Measurements from ENCODE around the gene C22orf42.
"Not testable (repeated sequence)": the region's sequence is repeated elsewhere in the genome, so short reads cannot be mapped to it uniquely, and the experiment has no call there.

C22orf42 gene

DNA sequence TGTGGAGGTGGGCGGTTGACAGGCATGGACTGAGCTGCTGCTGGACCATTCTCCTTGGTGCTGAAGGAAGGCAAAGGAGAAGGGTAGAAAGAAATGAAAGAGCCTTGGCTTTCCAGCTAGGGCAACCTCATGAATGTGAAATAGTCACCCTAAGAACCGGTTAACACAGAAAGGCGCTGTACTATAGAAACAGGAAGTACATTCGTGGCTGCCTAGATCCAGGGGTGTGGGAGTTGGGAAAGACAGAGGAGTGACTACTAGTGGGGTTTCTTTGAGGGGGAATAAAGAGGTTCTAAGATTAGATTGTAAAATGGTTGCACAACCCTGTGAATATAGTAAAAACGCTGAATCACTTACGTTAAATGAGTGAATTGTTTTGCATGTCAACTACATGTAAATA is 7.5 kb downstream of the C22orf42 start:
- Histone ChIP-seq H3K4me1 (peaks cover 0 to 47% (median 21%) of the 10 kb centered on the region in 10 experiments; a peak in 13 of 20 replicates), H3K4me2 (peak overlapping the region in 7 of 11 experiments; percentile 38 to 81 (median 72); a peak in 13 of 22 replicates), H3K27ac (peak overlapping the region in 6 of 11 experiments; percentile 13 to 77 (median 65); a peak in 13 of 22 replicates), H3K9me3 (replicated peaks in 1 of 11) (peaks cover 9 to 25% (median 10%) of the 10 kb centered on the region in 11 experiments), H3K9ac (peak overlapping the region in 2 of 11 experiments; percentile 46 to 62; a peak in 4 of 22 replicates)
- H3K4me3 ChIP-seq, H3K36me3 ChIP-seq, H4K20me1 ChIP-seq, H3K27me3 ChIP-seq: not testable (repeated sequence)
- TF ChIP-seq Cebpa-rat (IDR thresholded peaks at IDR 0.05) = peak in 2 of 11 experiments; percentile 31 to 42; a peak in 2 of 22 replicates

DNA sequence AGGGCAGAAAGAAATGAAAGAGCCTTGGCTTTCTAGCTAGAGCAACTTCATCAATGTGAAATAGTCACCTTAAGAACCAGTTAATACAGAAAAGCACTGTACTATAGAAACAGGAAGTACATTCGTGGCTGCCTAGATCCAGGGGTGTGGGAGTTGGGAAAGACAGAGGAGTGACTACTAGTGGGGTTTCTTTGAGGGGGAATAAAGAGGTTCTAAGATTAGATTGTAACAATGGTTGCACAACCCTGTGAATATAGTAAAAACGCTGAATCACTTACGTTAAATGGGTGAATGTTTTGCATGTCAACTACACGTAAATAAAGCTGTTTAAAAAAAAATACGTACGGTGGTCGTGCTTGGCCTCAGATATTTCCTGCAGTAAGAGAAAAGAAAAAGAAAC is 8.5 kb downstream of the C22orf42 start:
- H3K4me1 ChIP-seq = peaks cover 0 to 47% (median 21%) of the 10 kb centered on the region in 10 experiments; a peak in 13 of 20 replicates
- not testable (repeated sequence) for H3K36me3 ChIP-seq, H3K27me3 ChIP-seq, H4K20me1 ChIP-seq
- peak overlapping the region in 7 of 11 experiments; percentile 50 to 82 (median 73); a peak in 14 of 22 replicates for H3K4me2 ChIP-seq
- H3K9me3 ChIP-seq (replicated peaks in 1 of 11) = peaks cover 9 to 26% (median 10%) of the 10 kb centered on the region in 11 experiments
- TF ChIP-seq Cebpa-rat (IDR thresholded peaks at IDR 0.05) = peak in 3 of 11 experiments; percentile 15 to 37 (median 17); a peak in 1 of 22 replicates
- H3K4me3 ChIP-seq = peak overlapping the region in 3 of 10 experiments; percentile 31 to 50 (median 37); a peak in 2 of 20 replicates
- H3K9ac ChIP-seq = peak overlapping the region in 3 of 11 experiments; percentile 1 to 62 (median 54); a peak in 6 of 22 replicates
- H3K27ac ChIP-seq = peak overlapping the region in 7 of 11 experiments; percentile 28 to 77 (median 63); a peak in 12 of 22 replicates

DNA sequence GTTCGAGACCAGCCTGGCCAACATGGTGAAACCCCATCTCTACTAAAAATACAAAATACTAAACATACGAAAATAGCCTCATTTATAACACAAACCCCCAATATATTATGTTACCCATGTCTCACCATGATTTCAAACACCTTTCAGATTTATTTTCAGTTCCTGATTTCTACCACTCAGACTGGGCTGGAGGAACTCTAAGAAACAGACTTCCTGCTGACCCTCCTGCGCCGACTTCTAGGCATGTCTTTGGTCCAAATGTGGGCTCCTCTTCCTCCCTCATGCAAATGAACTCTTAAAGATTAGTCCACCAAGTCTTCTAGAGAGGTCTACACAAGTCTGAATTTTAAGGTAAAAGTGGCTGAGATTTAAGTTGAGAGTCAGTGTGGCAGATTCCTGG is 10.7 kb downstream of the C22orf42 start:
- H3K36me3 ChIP-seq, H3K27me3 ChIP-seq, H3K9ac ChIP-seq, H4K20me1 ChIP-seq: not testable (repeated sequence)
- H3K27ac ChIP-seq = peak overlapping the region in 3 of 11 experiments; percentile 13 to 28 (median 15); a peak in 3 of 22 replicates
- H3K4me3 ChIP-seq = 0 out of 20 replicates have a peak overlapping the region, but pooled peaks of 1 of the 10 experiments have one; percentile 33
- H3K9me3 ChIP-seq (replicated peaks in 1 of 11) = peaks cover 9 to 30% (median 10%) of the 10 kb centered on the region in 11 experiments
- H3K4me1 ChIP-seq = peaks cover 7 to 67% (median 39%) of the 10 kb centered on the region in 10 experiments; a peak in 18 of 20 replicates
- H3K4me2 ChIP-seq = peak overlapping the region in 5 of 11 experiments; percentile 17 to 81 (median 44); a peak in 5 of 22 replicates

DNA sequence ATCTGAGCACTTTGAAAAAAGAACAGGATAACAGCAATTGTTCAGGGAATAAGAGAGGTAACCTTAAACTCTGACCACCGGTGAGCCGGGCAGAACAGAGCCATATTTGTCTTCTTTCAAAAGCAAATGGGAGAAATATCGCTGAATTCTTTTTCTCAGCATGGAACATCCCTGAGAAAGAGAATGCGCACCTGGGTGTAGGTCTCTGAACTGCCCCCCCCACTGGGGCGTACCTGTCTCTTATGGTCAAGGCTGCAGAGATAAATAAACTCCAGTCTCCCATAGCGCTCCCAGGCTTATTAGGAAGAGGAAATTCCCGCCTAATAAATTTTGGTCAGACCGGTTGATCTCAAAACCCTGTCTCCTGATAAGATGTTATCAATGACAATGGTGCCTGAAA is 12.0 kb downstream of the C22orf42 start:
- not testable (repeated sequence) for H3K36me3 ChIP-seq, H3K27me3 ChIP-seq, H3K4me3 ChIP-seq, H4K20me1 ChIP-seq, H3K9ac ChIP-seq, H3K27ac ChIP-seq, H3K4me2 ChIP-seq
- H3K9me3 ChIP-seq (replicated peaks in 1 of 11) = peaks cover 9 to 31% (median 10%) of the 10 kb centered on the region in 11 experiments
- peaks cover 9 to 70% (median 52%) of the 10 kb centered on the region in 10 experiments; a peak in 18 of 20 replicates for H3K4me1 ChIP-seq

DNA sequence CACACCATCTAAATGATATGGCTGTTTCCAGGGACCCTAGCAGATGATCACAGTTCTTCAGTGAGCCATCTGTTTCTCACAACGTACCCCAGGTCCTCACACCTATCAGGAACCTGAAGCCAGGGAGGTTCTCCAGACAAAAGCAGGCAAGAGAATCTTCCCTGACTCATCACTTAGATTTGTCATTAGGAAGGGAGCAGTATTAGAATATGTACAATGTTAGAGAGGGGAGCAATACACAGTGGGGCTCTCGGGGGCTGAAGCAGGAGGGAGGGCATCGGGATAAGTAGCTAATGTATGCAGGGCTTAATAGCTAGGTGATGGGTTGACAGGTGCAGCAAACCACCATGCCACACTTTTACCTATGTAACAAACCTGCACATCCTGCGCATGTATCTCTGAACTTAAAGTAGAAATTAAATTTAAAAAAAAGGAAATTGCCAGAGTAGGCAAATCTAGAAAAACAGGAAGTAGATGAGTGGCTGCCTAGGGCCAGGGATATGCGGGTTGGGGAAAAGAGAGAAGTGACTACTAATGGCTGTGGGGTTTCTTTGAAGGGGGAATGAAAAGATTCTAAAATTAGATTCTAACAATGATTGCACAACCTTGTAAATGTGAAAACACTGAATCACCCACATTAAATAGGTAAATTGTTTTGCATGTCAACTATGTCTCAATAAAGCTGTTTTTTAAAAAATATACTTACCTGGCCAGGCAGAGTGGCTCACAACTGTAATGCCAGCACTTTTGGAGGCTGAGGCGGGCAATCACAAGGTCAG is 14.4 kb downstream of the C22orf42 start:
- Histone ChIP-seq H3K4me2 (peak overlapping the region; percentile 17 to 90 (median 80); a peak in 21 of 22 replicates), H3K27ac (peak overlapping the region; percentile 28 to 94 (median 87); a peak in 21 of 22 replicates), H3K9me3 (replicated peaks in 1 of 11) (peaks cover 9 to 31% (median 10%) of the 10 kb centered on the region in 11 experiments), H3K4me3 (peak overlapping the region in 1 of 10 experiments; percentile 28; a peak in 2 of 20 replicates), H3K36me3 (0 out of 22 replicates have a peak, but pooled peaks cover 0 to 4% (median 0%) of the 10 kb centered on the region in 11 experiments), H3K4me1 (peaks cover 9 to 60% (median 39%) of the 10 kb centered on the region in 10 experiments; a peak in 18 of 20 replicates), H3K9ac (peak overlapping the region in 8 of 11 experiments; percentile 58 to 76 (median 68); a peak in 14 of 22 replicates), H4K20me1 (no peaks in the 10 kb centered on the region), H3K27me3 (no peaks in the 10 kb centered on the region)
- TF ChIP-seq Cebpa-rat (IDR thresholded peaks at IDR 0.05) = peak; percentile 65 to 98 (median 87); a peak in 21 of 22 replicates

DNA sequence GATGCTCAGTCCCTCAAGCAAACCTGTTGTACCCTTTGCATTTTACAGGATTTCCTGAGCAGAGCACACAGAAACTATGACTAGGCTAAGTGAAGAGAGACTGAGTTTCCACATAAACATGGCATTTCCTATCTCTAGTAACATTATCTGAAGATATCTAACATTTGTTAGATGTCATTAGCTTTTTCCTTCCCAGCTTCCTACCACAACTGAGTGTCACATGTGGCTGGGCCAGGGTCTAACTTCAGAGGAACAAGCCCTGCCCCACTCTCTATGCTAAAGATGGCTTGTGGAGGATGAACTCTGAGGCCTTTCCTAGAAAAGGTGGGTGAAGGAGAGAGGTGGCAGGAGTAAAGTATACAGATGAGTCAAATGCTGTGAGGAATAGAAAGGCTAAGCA is 16.5 kb downstream of the C22orf42 start:
- H3K27me3 ChIP-seq = no peaks in the 10 kb centered on the region
- peaks cover 9 to 17% (median 9%) of the 10 kb centered on the region in 11 experiments for H3K9me3 ChIP-seq (replicated peaks in 1 of 11)
- H4K20me1 ChIP-seq = no peaks in the 10 kb centered on the region
- H3K27ac ChIP-seq = peak overlapping the region in 9 of 11 experiments; percentile 22 to 94 (median 88); a peak in 17 of 22 replicates
- peak overlapping the region in 1 of 11 experiments; percentile 75; a peak in 2 of 22 replicates for H3K9ac ChIP-seq
- H3K4me2 ChIP-seq = peak overlapping the region in 9 of 11 experiments; percentile 8 to 90 (median 80); a peak in 17 of 22 replicates
- peaks cover 20 to 62% (median 51%) of the 10 kb centered on the region in 10 experiments for H3K4me1 ChIP-seq
- no peak for TF ChIP-seq Cebpa-rat (IDR thresholded peaks at IDR 0.05)
- H3K4me3 ChIP-seq = no peak overlapping the region
- 0 out of 22 replicates have a peak, but pooled peaks cover 0 to 4% (median 0%) of the 10 kb centered on the region in 11 experiments for H3K36me3 ChIP-seq

DNA sequence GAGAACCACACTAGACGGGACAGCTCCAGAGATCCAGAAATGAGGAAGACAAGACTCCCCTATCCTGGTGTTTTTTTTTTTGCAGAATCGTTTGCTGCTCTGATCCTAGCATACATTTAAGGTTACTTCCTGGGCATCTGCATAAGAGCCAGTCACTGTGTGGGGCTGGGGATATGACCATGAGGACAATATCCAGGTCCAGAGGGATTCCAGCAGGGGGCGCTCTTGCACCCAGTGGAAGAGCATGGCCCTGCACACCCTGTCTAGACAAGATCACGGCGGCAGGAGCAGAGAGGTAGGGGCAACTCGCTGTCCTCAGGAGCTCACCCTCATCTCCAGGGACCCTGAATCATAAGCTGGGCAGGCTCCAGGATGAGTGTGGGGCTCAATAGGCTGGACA is 18.4 kb downstream of the C22orf42 start:
- H3K27me3 ChIP-seq, H3K4me3 ChIP-seq, H3K9ac ChIP-seq, H3K36me3 ChIP-seq, H3K27ac ChIP-seq, H4K20me1 ChIP-seq: not testable (repeated sequence)
- peak overlapping the region in 2 of 11 experiments; percentile 37 to 90; a peak in 1 of 22 replicates for H3K4me2 ChIP-seq
- H3K4me1 ChIP-seq = peaks cover 26 to 80% (median 60%) of the 10 kb centered on the region in 10 experiments
- H3K9me3 ChIP-seq (replicated peaks in 1 of 11) = peaks cover 0 to 11% (median 0%) of the 10 kb centered on the region in 11 experiments; a peak in 4 of 22 replicates

DNA sequence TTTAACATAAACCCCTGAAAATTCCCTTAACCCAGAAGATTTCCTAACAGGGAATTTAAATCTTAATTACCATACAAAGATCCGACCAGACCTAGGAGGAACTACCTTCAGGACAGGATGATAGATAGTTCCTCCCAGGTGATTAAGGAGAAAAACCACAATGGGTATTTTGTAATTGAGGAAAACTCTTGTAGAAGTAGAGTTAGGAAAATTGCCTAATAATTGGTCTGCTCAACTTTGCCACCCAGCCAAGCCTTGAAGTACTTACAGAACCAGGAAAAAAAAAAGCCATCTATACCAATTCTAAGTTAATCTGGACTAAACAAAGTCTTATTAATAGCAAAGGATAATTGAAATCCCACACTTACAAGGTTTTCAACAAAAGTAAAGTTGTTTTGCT is 20.5 kb downstream of the C22orf42 start:
- Histone ChIP-seq H3K9ac (peak overlapping the region in 1 of 11 experiments; percentile 51; a peak in 1 of 22 replicates), H3K4me1 (peaks cover 17 to 86% (median 43%) of the 10 kb centered on the region in 10 experiments), H3K4me2 (peak overlapping the region; percentile 62 to 87 (median 76); a peak in 20 of 22 replicates), H3K27ac (peak overlapping the region in 9 of 11 experiments; percentile 10 to 82 (median 73); a peak in 13 of 22 replicates), H3K4me3 (peak overlapping the region in 8 of 10 experiments; percentile 13 to 56 (median 43); a peak in 8 of 20 replicates)
- not testable (repeated sequence) for H4K20me1 ChIP-seq; H3K9me3 ChIP-seq (replicated peaks in 1 of 11); H3K27me3 ChIP-seq; H3K36me3 ChIP-seq

DNA sequence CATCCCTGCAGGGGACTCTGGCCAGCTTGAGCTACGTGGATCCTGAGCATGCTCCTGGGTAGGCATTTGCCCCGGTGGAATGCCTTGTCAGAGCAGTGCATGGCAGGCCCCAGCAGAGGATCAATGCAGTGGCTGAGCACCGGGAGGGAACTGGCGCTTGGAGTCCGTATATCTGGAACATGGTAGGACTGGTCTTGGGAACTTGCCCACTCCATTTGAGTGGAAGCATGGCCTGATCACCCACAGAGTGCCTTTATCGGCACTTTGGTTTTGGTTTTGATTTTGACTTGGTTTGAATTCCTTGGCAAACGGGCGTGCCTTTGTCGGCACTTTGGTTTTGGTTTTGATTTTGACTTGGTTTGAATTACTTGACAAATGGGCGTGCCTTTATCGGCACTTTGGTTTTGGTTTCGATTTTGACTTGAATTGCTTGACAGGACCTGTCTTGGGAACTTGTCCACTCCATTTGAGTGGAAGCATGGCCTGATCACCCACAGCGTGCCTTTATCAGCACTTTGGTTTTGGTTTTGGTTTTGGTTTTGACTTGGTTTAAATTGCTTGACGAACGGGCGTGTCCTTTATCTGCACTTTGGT is 21.3 kb downstream of the C22orf42 start:
- Histone ChIP-seq H3K4me1 (peaks cover 17 to 84% (median 36%) of the 10 kb centered on the region in 10 experiments), H3K4me3 (peak overlapping the region; percentile 13 to 56 (median 40); a peak in 18 of 20 replicates), H3K9ac (peak overlapping the region in 7 of 11 experiments; percentile 36 to 51 (median 45); a peak in 11 of 22 replicates), H3K4me2 (peak overlapping the region; percentile 62 to 87 (median 76)), H3K27ac (peak overlapping the region in 10 of 11 experiments; percentile 10 to 82 (median 70); a peak in 19 of 22 replicates)
- not testable (repeated sequence) for H3K27me3 ChIP-seq; H3K36me3 ChIP-seq; H4K20me1 ChIP-seq; H3K9me3 ChIP-seq (replicated peaks in 1 of 11)

DNA sequence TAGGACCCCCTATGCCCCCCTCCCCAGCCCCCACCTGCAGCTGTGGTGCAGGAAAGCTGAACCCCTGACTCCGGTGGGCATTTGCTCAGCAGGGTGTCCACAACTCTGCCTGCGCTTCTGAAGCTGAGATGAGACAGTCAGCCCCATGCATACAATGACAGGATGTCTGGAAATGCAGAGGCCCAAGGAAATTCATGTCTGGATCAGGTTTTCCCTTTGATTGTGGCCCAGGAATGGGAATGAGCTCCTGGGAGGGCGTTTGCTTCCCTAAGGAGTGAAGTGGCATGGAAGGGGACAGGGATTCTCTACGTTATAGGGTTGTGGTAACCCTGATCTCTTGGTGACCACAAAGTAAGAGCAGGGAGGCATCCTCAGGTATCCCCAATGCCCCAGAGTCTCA is 22.2 kb downstream of the C22orf42 start:
- peak overlapping the region in 6 of 11 experiments; percentile 62 to 86 (median 74); a peak in 10 of 22 replicates for H3K4me2 ChIP-seq
- not testable (repeated sequence) for H3K9me3 ChIP-seq (replicated peaks in 1 of 11)

DNA sequence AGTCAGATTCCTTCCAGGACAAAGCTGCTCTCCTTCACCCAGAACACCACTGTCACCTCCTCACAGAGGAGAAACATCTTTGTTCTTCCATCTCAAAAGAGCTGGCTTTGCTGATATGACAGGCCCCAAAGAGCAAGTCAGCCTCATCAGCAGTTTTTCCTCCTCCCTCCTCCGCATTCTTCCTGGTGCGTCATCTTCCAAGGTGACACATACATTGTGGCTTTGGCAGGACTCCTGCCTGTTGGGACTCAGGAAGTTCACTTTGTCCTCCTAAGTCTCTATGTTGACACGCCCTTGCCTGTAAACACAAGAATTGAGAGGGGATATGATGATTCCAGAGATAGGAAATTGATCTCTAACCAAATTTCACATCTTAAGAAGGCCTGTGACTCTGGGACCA is 23.1 kb downstream of the C22orf42 start:
- not testable (repeated sequence) for H3K27me3 ChIP-seq; H3K36me3 ChIP-seq; H3K4me3 ChIP-seq; H3K9me3 ChIP-seq (replicated peaks in 1 of 11); H3K9ac ChIP-seq; H4K20me1 ChIP-seq
- Histone ChIP-seq H3K27ac (peak overlapping the region in 1 of 11 experiments; percentile 12; a peak in 1 of 22 replicates), H3K4me2 (peak overlapping the region in 4 of 11 experiments; percentile 44 to 68 (median 64); a peak in 7 of 22 replicates), H3K4me1 (peaks cover 14 to 71% (median 21%) of the 10 kb centered on the region in 10 experiments)

More for the DNA sequence above, 22.2 kb downstream of the C22orf42 start:
- not testable (repeated sequence) for H3K4me3 ChIP-seq, H4K20me1 ChIP-seq, H3K9ac ChIP-seq, H3K36me3 ChIP-seq, H3K27me3 ChIP-seq
- peak overlapping the region in 5 of 11 experiments; percentile 47 to 82 (median 74); a peak in 7 of 22 replicates for H3K27ac ChIP-seq
- peaks cover 14 to 80% (median 26%) of the 10 kb centered on the region in 10 experiments for H3K4me1 ChIP-seq

DNA sequence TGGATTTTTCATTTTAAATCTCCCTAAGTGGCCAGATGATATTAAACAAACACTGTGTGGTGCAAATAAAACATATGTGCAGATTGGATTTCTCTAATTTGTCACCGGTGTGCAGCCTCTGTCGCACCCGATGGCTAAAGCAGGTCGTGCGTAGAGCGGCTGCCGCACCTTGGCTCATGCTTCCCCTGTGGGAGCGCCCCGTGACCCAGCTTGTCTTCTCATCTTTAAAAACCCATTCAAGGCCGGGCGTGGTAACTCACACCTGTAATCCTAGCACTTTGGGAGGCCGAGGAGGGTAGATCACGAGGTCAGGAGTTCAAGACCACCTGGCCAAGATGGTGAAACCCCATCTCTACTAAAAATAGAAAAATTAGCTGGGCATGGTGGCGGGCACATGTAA is 24.3 kb downstream of the C22orf42 start:
- not testable (repeated sequence) for H3K9ac ChIP-seq; H3K36me3 ChIP-seq; H3K9me3 ChIP-seq (replicated peaks in 1 of 11); H3K27me3 ChIP-seq; H4K20me1 ChIP-seq; H3K27ac ChIP-seq; H3K4me3 ChIP-seq
- H3K4me1 ChIP-seq = peaks cover 14 to 73% (median 21%) of the 10 kb centered on the region in 10 experiments
- H3K4me2 ChIP-seq = peak overlapping the region in 3 of 11 experiments; percentile 52 to 68 (median 68); a peak in 3 of 22 replicates
